SW480 (cell line): ENCODE data around the gene CSK.

Experiments used
- DNase-seq: peaks from one replicate; pipeline ENCODE4 v3.0.0-alpha.2; 2016; ENCODE audit warnings: low spot score

The CSK gene

GRCh38 chr15:74787251-74788041 is 5.6 kb downstream of the CSK start:
- peak; percentile 60 for DNase-seq

GRCh38 chr15:74788042-74788682 is 6.3 kb downstream of the CSK start:
- DNase-seq, result no peak

GRCh38 chr15:74788683-74789151 is 6.8 kb downstream of the CSK start:
- DNase-seq, result no peak

GRCh38 chr15:74789171-74789631 is 7.3 kb downstream of the CSK start:
- DNase-seq, result peak; percentile 66

GRCh38 chr15:74789741-74790079 is 7.8 kb downstream of the CSK start:
- DNase-seq, result no peak

GRCh38 chr15:74790080-74790916 is 8.4 kb downstream of the CSK start:
- DNase-seq, result peak; percentile 51

GRCh38 chr15:74791007-74791406 is 9.1 kb downstream of the CSK start:
- DNase-seq, result no peak

GRCh38 chr15:74791667-74792066 is 9.8 kb downstream of the CSK start:
- DNase-seq, result no peak

- no peak for DNase-seq
Measured at GRCh38 chr15:74792227-74793016, 10.5 kb downstream of the CSK start.

GRCh38 chr15:74793135-74794028 is 11.5 kb downstream of the CSK start:
- DNase-seq, result no peak

- DNase-seq, result no peak
Measured at GRCh38 chr15:74794248-74794969, 12.5 kb downstream of the CSK start.

- no peak for DNase-seq
Measured at GRCh38 chr15:74794970-74795349, 13.1 kb downstream of the CSK start.

GRCh38 chr15:74795966-74796625 is 14.2 kb downstream of the CSK start:
- DNase-seq, result no peak

- DNase-seq, result peak; percentile 21
Measured at GRCh38 chr15:74798388-74799254, 16.7 kb downstream of the CSK start.

GRCh38 chr15:74799255-74799855 is 17.5 kb downstream of the CSK start:
- no peak for DNase-seq

- DNase-seq, result peak; percentile 64
Measured at GRCh38 chr15:74799856-74800558, 18.1 kb downstream of the CSK start.

- DNase-seq, result no peak
Measured at GRCh38 chr15:74800559-74801094, 18.7 kb downstream of the CSK start.
